H1 (cell line): ENCODE measurements around the gene RAB3A. TPM values are rescaled to one million over a fixed set of nuclear protein-coding genes. Genes with fewer than 3 reads are reported as not detected.

Source experiments
- CTCF ChIA-PET: fragments of 300-600 bp; sonication (Branson Sonifier 250); formaldehyde crosslinking; loops from one replicate; lab custom pipeline; 2021; ENCODE audit not compliant: partially characterized antibody; lab: Charles Lee
- POLR2A ChIA-PET: fragments of 300-600 bp; sonication (Branson Sonifier 250); formaldehyde crosslinking; loops from one replicate; lab custom pipeline; 2021; ENCODE audit warnings: inconsistent platforms; ENCODE audit not compliant: partially characterized antibody; lab: Charles Lee
- DNase-seq, 2 experiments: peaks; one replicate each; pipeline versions ENCODE4 v3.0.0 to v3.0.0-alpha.2; 2010 to 2022; ENCODE audit warnings: low spot score in 2 of 2, low read depth in 1 of 2, mixed read lengths in 1 of 2
- FAIRE-seq: peaks from 2 replicates; lab custom pipeline; 2011; peaks lifted over from hg19 to GRCh38; lab: Jason Lieb, UNC
- H2AFZ ChIP-seq: 2 replicates; pipeline ENCODE4 v1.8.1; 2012; ENCODE audit warnings: low read length, inconsistent platforms
- H2AK5ac ChIP-seq: 2 replicates; pipeline ENCODE4 v1.6.1; 2013; ENCODE audit warnings: low read depth, low read length
- H2BK120ac ChIP-seq: replicated peaks from 2 replicates; pipeline ENCODE3; 2013; ENCODE audit warnings: low read depth, low read length, inconsistent platforms
- H2BK12ac ChIP-seq: 2 replicates; pipeline ENCODE4 v1.6.1; 2013; ENCODE audit warnings: low read depth, low read length
- H2BK15ac ChIP-seq: 2 replicates; pipeline ENCODE4 v1.6.1; 2013; ENCODE audit warnings: low read length
- H2BK20ac ChIP-seq: 2 replicates; pipeline ENCODE4 v1.6.1; 2013; ENCODE audit warnings: low read length
- H2BK5ac ChIP-seq: 2 replicates; pipeline ENCODE4 v1.6.1; 2013; ENCODE audit warnings: low read depth, low read length
- H3K14ac ChIP-seq: 2 replicates; pipeline ENCODE4 v1.6.1; 2013; ENCODE audit warnings: inconsistent platforms; ENCODE audit not compliant: insufficient read length
- H3K18ac ChIP-seq: 2 replicates; pipeline ENCODE4 v1.6.1; 2013; ENCODE audit warnings: low read length; ENCODE audit errors: extremely low read depth
- H3K23ac ChIP-seq: 2 replicates; pipeline ENCODE4 v1.6.1; 2013; ENCODE audit warnings: inconsistent platforms; ENCODE audit not compliant: insufficient read length
- H3K23me2 ChIP-seq: 2 replicates; pipeline ENCODE4 v1.6.1; 2013; ENCODE audit warnings: low read depth, low read length
- H3K27ac ChIP-seq: 2 replicates; pipeline ENCODE4 v1.6.1; 2011; ENCODE audit warnings: low read depth, low read length, inconsistent platforms
- H3K27me3 ChIP-seq, 4 experiments: replicated peaks in 1 of 4; 1 replicate in 1 of 4; 2 replicates in 3 of 4; pipeline versions ENCODE4 v1.6.1 to v1.8.1; 2011 to 2013; ENCODE audit warnings: low read length in 3 of 4, mild to moderate bottlenecking in 3 of 4, inconsistent platforms in 2 of 4, mixed read lengths in 2 of 4, moderate library complexity in 1 of 4; ENCODE audit not compliant: control insufficient read depth in 3 of 4, insufficient read depth in 3 of 4; ENCODE audit errors: extremely low read depth in 1 of 4
- H3K36me3 ChIP-seq, 4 experiments: 2 replicates each; pipeline versions ENCODE4 v1.6.1 to v1.8.1; 2011 to 2013; ENCODE audit warnings: mild to moderate bottlenecking in 4 of 4, low read length in 3 of 4, moderate library complexity in 2 of 4, control low read depth in 1 of 4, inconsistent platforms in 1 of 4; ENCODE audit not compliant: insufficient read depth in 4 of 4, control insufficient read depth in 2 of 4
- H3K4ac ChIP-seq: replicated peaks from 2 replicates; pipeline ENCODE3; 2013; ENCODE audit warnings: low read length, low read depth, mixed read lengths, inconsistent platforms; ENCODE audit not compliant: insufficient read length
- H3K4me1 ChIP-seq, 4 experiments: replicated peaks in 1 of 4; 1 replicate in 1 of 4; 2 replicates in 3 of 4; pipeline versions ENCODE4 v1.6.1 to v1.8.1; 2011 to 2013; ENCODE audit warnings: low read length in 3 of 4, inconsistent platforms in 2 of 4, mixed read lengths in 1 of 4; ENCODE audit not compliant: insufficient read depth in 4 of 4, control insufficient read depth in 3 of 4
- H3K4me2 ChIP-seq, 2 experiments: 2 replicates each; pipeline versions ENCODE4 v1.6.1 to v1.8.1; 2011 to 2013; ENCODE audit warnings: low read depth in 2 of 2, low read length in 2 of 2, control low read depth in 1 of 2, inconsistent platforms in 1 of 2, mild to moderate bottlenecking in 1 of 2; ENCODE audit not compliant: insufficient read depth in 1 of 2
- H3K4me3 ChIP-seq, 4 experiments: fragments of 200-600, 300-600 bp in 1 of 4; sonication (generic), shearing (Covaris generic), sonication (Bioruptor Twin) in 1 of 4; 2 replicates each; pipeline versions ENCODE4 v1.5.1 to v1.8.1; 2011 to 2016; ENCODE audit warnings: low read length in 4 of 4, low read depth in 3 of 4, control low read depth in 2 of 4, inconsistent platforms in 2 of 4, mild to moderate bottlenecking in 2 of 4, mixed read lengths in 1 of 4, moderate library complexity in 1 of 4; ENCODE audit not compliant: insufficient read depth in 2 of 4; ENCODE audit errors: extremely low read depth in 1 of 4
- H3K56ac ChIP-seq: replicated peaks from 2 replicates; pipeline ENCODE3; 2013; ENCODE audit warnings: low read depth, mild to moderate bottlenecking, mixed read lengths, low read length, inconsistent platforms; ENCODE audit not compliant: insufficient read length
- H3K79me1 ChIP-seq: 2 replicates; pipeline ENCODE4 v1.6.1; 2013; ENCODE audit warnings: low read depth, low read length, control low read depth
- H3K79me2 ChIP-seq, 2 experiments: 2 replicates each; pipeline versions ENCODE4 v1.6.1 to v1.8.1; 2012 to 2013; ENCODE audit warnings: low read length in 2 of 2, mild to moderate bottlenecking in 2 of 2, inconsistent platforms in 1 of 2; ENCODE audit not compliant: insufficient read depth in 2 of 2, control insufficient read depth in 1 of 2
- H3K9ac ChIP-seq, 4 experiments: replicated peaks in 1 of 4; 1 replicate in 1 of 4; 2 replicates in 3 of 4; pipeline versions ENCODE4 v1.6.1 to v1.8.1; 2011 to 2013; ENCODE audit warnings: low read depth in 3 of 4, low read length in 3 of 4, control low read depth in 2 of 4, mild to moderate bottlenecking in 2 of 4, moderate library complexity in 2 of 4, inconsistent platforms in 1 of 4; ENCODE audit errors: extremely low read depth in 1 of 4
- H3K9me3 ChIP-seq, 2 experiments: 2 replicates each; pipeline versions ENCODE4 v1.6.1 to v1.8.1; 2012 to 2013; ENCODE audit warnings: mild to moderate bottlenecking in 2 of 2, moderate library complexity in 2 of 2, control low read depth in 1 of 2, inconsistent platforms in 1 of 2, low read depth in 1 of 2, low read length in 1 of 2, mixed read lengths in 1 of 2; ENCODE audit not compliant: insufficient read depth in 2 of 2
- H4K20me1 ChIP-seq, 2 experiments: replicated peaks in 1 of 2; 2 replicates each; pipeline versions ENCODE3 to v1.8.1; 2011 to 2013; ENCODE audit warnings: inconsistent platforms in 2 of 2, low read length in 2 of 2, mild to moderate bottlenecking in 1 of 2; ENCODE audit not compliant: insufficient read depth in 2 of 2, control insufficient read depth in 1 of 2
- H4K5ac ChIP-seq: 2 replicates; pipeline ENCODE4 v1.6.1; 2013; ENCODE audit warnings: low read length, low read depth, mixed read lengths, inconsistent platforms; ENCODE audit not compliant: insufficient read length
- H4K8ac ChIP-seq: 2 replicates; pipeline ENCODE4 v1.8.0; 2013; ENCODE audit warnings: mild to moderate bottlenecking, moderate library complexity, low read length, inconsistent platforms; ENCODE audit not compliant: insufficient read depth; ENCODE audit errors: extremely low read depth
- H4K91ac ChIP-seq: replicated peaks from 2 replicates; pipeline ENCODE3; 2013; ENCODE audit warnings: low read length, mixed read lengths, inconsistent platforms; ENCODE audit not compliant: insufficient read length
- CBX8 ChIP-seq: fragments of 300-800, 300-1000 bp; sonication (generic); IDR thresholded peaks from 2 replicates; pipeline ENCODE4 v1.7.1; 2016; ENCODE audit warnings: low read depth, low read length, borderline replicate concordance
- RAD21 ChIP-seq, 2 experiments: IDR thresholded peaks in 1 of 2; conservative IDR thresholded peaks in 1 of 2; 2 replicates each; pipeline ENCODE4 v1.6.1; 2011; ENCODE audit warnings: low read depth in 2 of 2, low read length in 2 of 2, improper control_type of control experiment in 1 of 2, inconsistent platforms in 1 of 2, mild to moderate bottlenecking in 1 of 2, moderate library complexity in 1 of 2
- WGBS, 2 experiments: shearing (Covaris generic) in 1 of 2; methylation state at CpG; one replicate each; pipeline versions ENCODE4 v1.1.6 to v1.1.7; 2013 to 2015; ENCODE audit warnings: low lambda C conversion rate in 2 of 2, mixed read lengths in 2 of 2, inconsistent platforms in 1 of 2, low coverage in 1 of 2, missing lambda C conversion rate in 1 of 2; ENCODE audit not compliant: insufficient replicate concordance in 2 of 2, insufficient coverage in 1 of 2, insufficient read length in 1 of 2; ENCODE audit errors: extremely low coverage in 1 of 2, missing lambda C conversion rate in 1 of 2; 5-methylcytosine and 5-hydroxymethylcytosine counted together
- polyA plus RNA-seq, 7 experiments: library from polyadenylated mRNA; depleted of rRNA in 3 of 7; stranded (reverse) in 5 of 7; unstranded in 2 of 7; fragments of >200 nt in 5 of 7; fragments of 200-250 nt in 2 of 7; gene quantifications; 1 replicate in 5 of 7; 2 replicates in 1 of 7; 4 replicates in 1 of 7; pipeline versions ENCODE4 v1.2.1 to v1.2.3, GENCODE V29; 2011 to 2013; ENCODE audit warnings: missing spikeins in 2 of 7, mixed read lengths in 2 of 7
- total RNA-seq: library from RNA; stranded (reverse); fragmentation: NEBNext Ultra II Directional; extraction: Animal tissue kit (Norgen Biotek cat#: 25700); gene quantifications from 2 replicates; pipeline ENCODE4 v1.2.1, GENCODE V29; 2021

The RAB3A gene
- total and polyA plus RNA-seq, 2 of the 8 experiments (the other 6 are each of a cell fraction or from before 2014, with no cell fraction given) = 13.6 to 14.2 TPM

GRCh38 chr19:18156268-18156667 lies 47.6 kb downstream of the RAB3A start:
- no peak for DNase-seq
- peaks cover 0 to 10% (median 4%) of the 10 kb centered on the region in 4 experiments; a peak in 2 of 8 replicates for H3K36me3 ChIP-seq
- ChIA-PET CTCF (interaction anchor here (0.6 to 1.3 kb wide), 4 partner anchors 12 to 390 kb away, joined by 3 read pairs; no protein-coding TSS in a partner anchor), POLR2A (interaction anchor here (0.7 to 1.5 kb wide), 3 partner anchors 38 to 76 kb away, joined by 3 read pairs; no protein-coding TSS in a partner anchor)
- FAIRE-seq = no peak
- no peak overlapping the region for H3K4me2 ChIP-seq
- H3K4me1 ChIP-seq = peaks cover 0 to 12% (median 8%) of the 10 kb centered on the region in 4 experiments; a peak in 6 of 7 replicates
- H3K23me2 ChIP-seq = peaks cover 16% of the 10 kb centered on the region
- H3K23ac ChIP-seq = no peak overlapping the region
- no peak overlapping the region for H3K18ac ChIP-seq
- no peak overlapping the region for H3K4ac ChIP-seq
- H3K79me2 ChIP-seq = no peaks in the 10 kb centered on the region; a peak in 1 of 4 replicates
- H2BK15ac ChIP-seq = peak overlapping the region; percentile 46; the same call in 1 of the 2 replicates
- H3K27me3 ChIP-seq = no peaks in the 10 kb centered on the region
- H3K56ac ChIP-seq = no peak overlapping the region
- no peak overlapping the region for H4K5ac ChIP-seq
- H2BK120ac ChIP-seq = no peak overlapping the region
- H4K8ac ChIP-seq = no peak overlapping the region
- WGBS, 2 experiments = 91% methylated on average over 6 of the region's 6 CpGs; no CpG with 5 or more reads in 1 of the 2 experiments
- H3K4me3 ChIP-seq = no peak overlapping the region
- no peaks in the 10 kb centered on the region for H3K9me3 ChIP-seq
- H3K14ac ChIP-seq = no peak overlapping the region
- TF ChIP-seq RAD21 (IDR thresholded peaks at IDR 0.05 in 1 of 2, conservative IDR thresholded peaks at IDR 0.05 in 1 of 2; ENCODE audit: low read depth in 2 of 2, low read length in 2 of 2) (no peak), CBX8 (no peak)
- H2AK5ac ChIP-seq = no peak overlapping the region
- H2BK5ac ChIP-seq = no peak overlapping the region
- no peak overlapping the region for H4K91ac ChIP-seq
- peaks cover 4% of the 10 kb centered on the region; the same call in 1 of the 2 replicates for H3K79me1 ChIP-seq
- H3K9ac ChIP-seq = no peak overlapping the region
- no peak overlapping the region for H2BK20ac ChIP-seq
- H3K27ac ChIP-seq = no peak overlapping the region; the same call in 1 of the 2 replicates
- H4K20me1 ChIP-seq = peaks cover 5 to 19% of the 10 kb centered on the region in 2 experiments
- H2AFZ ChIP-seq = no peak overlapping the region
- H2BK12ac ChIP-seq = no peak overlapping the region
